B cell (primary cell): ENCODE results near the gene TOB2. TPM values are rescaled to one million over a fixed set of nuclear protein-coding genes. Genes with fewer than 3 reads are reported as not detected.

ENCODE experiments used
- ATAC-seq: fragments of 200-7000 bp; cut with Tn5 transposase; one replicate; pipeline ENCODE4 v1.10.0; 2021; ENCODE audit warnings: low read depth, mild to moderate bottlenecking, moderate number of reproducible peaks, moderate library complexity
- CTCF ChIA-PET: fragments of 350-600 bp; sonication (Branson Sonifier 250); formaldehyde crosslinking; loops from one replicate; lab custom pipeline; 2021; ENCODE audit warnings: antibody characterized with exemption, inconsistent platforms; lab: Charles Lee
- POLR2A ChIA-PET: fragments of 350-600 bp; sonication (Branson Sonifier 250); formaldehyde crosslinking; loops from one replicate; lab custom pipeline; 2021; ENCODE audit warnings: antibody characterized with exemption; lab: Charles Lee
- DNase-seq: peaks from one replicate; pipeline ENCODE4 v3.0.0; 2013
- H2AFZ ChIP-seq: 2 replicates; pipeline ENCODE4 v1.6.1; 2012; ENCODE audit warnings: mild to moderate bottlenecking, low read depth, low read length; ENCODE audit not compliant: insufficient read depth, poor library complexity, severe bottlenecking
- H3K27ac ChIP-seq, 2 donors: 1 replicate in 1 of 2; 2 replicates in 1 of 2; pipeline ENCODE4 v1.5.1; 2012 to 2013; ENCODE audit warnings: low read length in 2 of 2, mild to moderate bottlenecking in 2 of 2, moderate library complexity in 1 of 2
- H3K27me3 ChIP-seq, 4 experiments: fragments of 200-600 bp in 1 of 4; sonication (generic) in 1 of 4; replicated peaks in 1 of 4; 1 replicate in 2 of 4; 2 replicates in 2 of 4; pipeline versions ENCODE4 v1.6.1 to v1.7.0; 2013 to 2016; ENCODE audit warnings: low read length in 3 of 4, mild to moderate bottlenecking in 2 of 4, mixed read lengths in 1 of 4, moderate library complexity in 1 of 4; ENCODE audit not compliant: insufficient read depth in 4 of 4, control insufficient read depth in 3 of 4; ENCODE audit errors: control extremely low read depth in 1 of 4
- H3K36me3 ChIP-seq, 2 experiments: replicated peaks in 1 of 2; 1 replicate in 1 of 2; 2 replicates in 1 of 2; pipeline versions ENCODE4 v1.6.1 to v1.7.1; 2013; ENCODE audit warnings: low read length in 1 of 2; ENCODE audit not compliant: insufficient read depth in 2 of 2, control insufficient read depth in 1 of 2; ENCODE audit errors: control extremely low read depth in 1 of 2, extremely low read depth in 1 of 2
- H3K4me1 ChIP-seq, 2 donors: fragments of 200-600 bp in 1 of 2; sonication (generic) in 1 of 2; 1 replicate in 1 of 2; 2 replicates in 1 of 2; pipeline versions ENCODE4 v1.5.1 to v1.6.1; 2013 to 2017; ENCODE audit warnings: low read length in 2 of 2; ENCODE audit not compliant: control insufficient read depth in 2 of 2, insufficient read depth in 2 of 2
- H3K4me2 ChIP-seq: replicated peaks from 2 replicates; pipeline ENCODE3; 2012; ENCODE audit warnings: mild to moderate bottlenecking, low read depth, low read length; ENCODE audit not compliant: poor library complexity, severe bottlenecking
- H3K4me3 ChIP-seq, 5 experiments: fragments of 200-600 bp in 1 of 5; sonication (generic) in 1 of 5; 1 replicate in 3 of 5; 2 replicates in 2 of 5; pipeline versions ENCODE4 v1.5.1 to v1.7.0; 2011 to 2016; ENCODE audit warnings: low read length in 4 of 5, mild to moderate bottlenecking in 4 of 5, low read depth in 2 of 5, control low read depth in 1 of 5, moderate library complexity in 1 of 5; ENCODE audit not compliant: insufficient read depth in 1 of 5; ENCODE audit errors: control extremely low read depth in 1 of 5, extremely low read depth in 1 of 5
- H3K79me2 ChIP-seq: fragments of 200-600 bp; sonication (generic); one replicate; pipeline ENCODE4 v1.6.0; 2016; ENCODE audit warnings: low read length; ENCODE audit not compliant: control insufficient read depth, insufficient read depth
- H3K9ac ChIP-seq: fragments of 200-600 bp; sonication (generic); 2 replicates; pipeline ENCODE4 v1.6.1; 2017; ENCODE audit warnings: mild to moderate bottlenecking, low read length, moderate library complexity
- H3K9me3 ChIP-seq, 3 donors: one replicate each; pipeline versions ENCODE4 v1.6.1 to v1.7.1; 2013; ENCODE audit warnings: low read length in 2 of 3; ENCODE audit not compliant: control insufficient read depth in 2 of 3, insufficient read depth in 1 of 3; ENCODE audit errors: control extremely low read depth in 1 of 3
- H4K20me1 ChIP-seq: 2 replicates; pipeline ENCODE4 v1.6.0; 2012; ENCODE audit warnings: mild to moderate bottlenecking, low read length; ENCODE audit not compliant: insufficient read depth, control insufficient read depth, poor library complexity, severe bottlenecking
- H3K27ac Mint-ChIP-seq: one replicate; pipeline ENCODE4 v1.8.0; 2021; ENCODE audit warnings: mixed read lengths
- H3K27me3 Mint-ChIP-seq: one replicate; pipeline ENCODE4 v1.8.0; 2021; ENCODE audit warnings: mixed read lengths
- H3K4me1 Mint-ChIP-seq: one replicate; pipeline ENCODE4 v1.8.0; 2021; ENCODE audit warnings: mixed read lengths
- H3K4me3 Mint-ChIP-seq: one replicate; pipeline ENCODE4 v1.8.0; 2021; ENCODE audit warnings: mixed read lengths
- H3K9me3 Mint-ChIP-seq: one replicate; pipeline ENCODE4 v1.8.0; 2022; ENCODE audit warnings: mixed read lengths; ENCODE audit not compliant: insufficient read depth
- EZH2 ChIP-seq: IDR thresholded peaks from 2 replicates; pipeline ENCODE4 v1.6.1; 2012; ENCODE audit warnings: borderline replicate concordance, low read depth, mild to moderate bottlenecking, moderate library complexity, low read length; ENCODE audit not compliant: insufficient read depth, poor library complexity, severe bottlenecking
- WGBS: methylation state at CpG from one replicate; pipeline ENCODE4 v1.1.5; 2013; ENCODE audit warnings: missing lambda C conversion rate; ENCODE audit not compliant: insufficient coverage; 5-methylcytosine and 5-hydroxymethylcytosine counted together
- intact Hi-C: fragments of 100-400 bp; cut with micrococcal nuclease; formaldehyde crosslinking; loops from one replicate; pipeline ENCODE4 v1.10.0; 2022
- polyA plus RNA-seq: library from polyadenylated mRNA; depleted of rRNA; stranded (reverse); fragments of >200 nt; gene quantifications from 2 replicates; pipeline ENCODE4 v1.2.3, GENCODE V29; 2012
- total RNA-seq, 2 donors: library from RNA; stranded (reverse); fragments of 120-200 nt in 1 of 2; gene quantifications; 1 replicate in 1 of 2; 2 replicates in 1 of 2; pipeline versions ENCODE4 v1.2.3 to v1.2.4, GENCODE V29; 2013 to 2022
- TF ChIP-seq, protein P1 (sequence below): fragments of 200-600 bp; IDR thresholded peaks from one replicate; pipeline ENCODE4 v1.8.0; 2022; ENCODE audit warnings: antibody characterized with exemption, mild to moderate bottlenecking

TOB2 gene
- total and polyA plus RNA-seq, 2 donors (not counting 1 experiment from before 2014, with no cell fraction given) = 40.4 to 56.0 TPM

- TF ChIP-seq, protein P1, sequence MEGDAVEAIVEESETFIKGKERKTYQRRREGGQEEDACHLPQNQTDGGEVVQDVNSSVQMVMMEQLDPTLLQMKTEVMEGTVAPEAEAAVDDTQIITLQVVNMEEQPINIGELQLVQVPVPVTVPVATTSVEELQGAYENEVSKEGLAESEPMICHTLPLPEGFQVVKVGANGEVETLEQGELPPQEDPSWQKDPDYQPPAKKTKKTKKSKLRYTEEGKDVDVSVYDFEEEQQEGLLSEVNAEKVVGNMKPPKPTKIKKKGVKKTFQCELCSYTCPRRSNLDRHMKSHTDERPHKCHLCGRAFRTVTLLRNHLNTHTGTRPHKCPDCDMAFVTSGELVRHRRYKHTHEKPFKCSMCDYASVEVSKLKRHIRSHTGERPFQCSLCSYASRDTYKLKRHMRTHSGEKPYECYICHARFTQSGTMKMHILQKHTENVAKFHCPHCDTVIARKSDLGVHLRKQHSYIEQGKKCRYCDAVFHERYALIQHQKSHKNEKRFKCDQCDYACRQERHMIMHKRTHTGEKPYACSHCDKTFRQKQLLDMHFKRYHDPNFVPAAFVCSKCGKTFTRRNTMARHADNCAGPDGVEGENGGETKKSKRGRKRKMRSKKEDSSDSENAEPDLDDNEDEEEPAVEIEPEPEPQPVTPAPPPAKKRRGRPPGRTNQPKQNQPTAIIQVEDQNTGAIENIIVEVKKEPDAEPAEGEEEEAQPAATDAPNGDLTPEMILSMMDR = no peak
- no peak for TF ChIP-seq EZH2
- under 1% methylated on average over 61 of the region's 63 CpGs for WGBS
- Histone ChIP-seq H3K9ac (peak overlapping the region; percentile 85), H3K27ac (peak overlapping the region; percentile 97 to 98), H4K20me1 (peaks cover 27% of the 10 kb centered on the region), H2AFZ (peak overlapping the region; percentile 68), H3K79me2 (peaks cover 40% of the 10 kb centered on the region), H3K4me1 (peaks cover 8 to 25% of the 10 kb centered on the region in 2 donors), H3K4me2 (peak overlapping the region; percentile 92), H3K27me3 (no peaks in the 10 kb centered on the region), H3K4me3 (peak overlapping the region; percentile 90 to 99 (median 97)), H3K36me3 (no peaks in the 10 kb centered on the region), H3K9me3 (no peaks in the 10 kb centered on the region)
- ChIA-PET CTCF (interaction anchor here (0.7 to 6.3 kb wide), 8 partner anchors 21 to 80 kb away, joined by 3 to 41 read pairs (median 8); partner anchors contain the start of genes ACO2 and PHF5A), POLR2A (interaction anchor here (0.6 to 6.9 kb wide), 15 partner anchors 19 to 497 kb away, joined by 3 to 88 read pairs (median 6); partner anchors contain the start of genes ACO2, CCDC134, PHF5A and TEF)
- peak overlapping the region; percentile 99 for H3K4me3 Mint-ChIP-seq
- peak overlapping the region; percentile 94 for H3K27ac Mint-ChIP-seq
- no peaks in the 10 kb centered on the region for H3K9me3 Mint-ChIP-seq
- no peaks in the 10 kb centered on the region for H3K27me3 Mint-ChIP-seq
- ATAC-seq (peak; percentile 5), DNase-seq (no peak)
- H3K4me1 Mint-ChIP-seq = peaks cover 32% of the 10 kb centered on the region
- intact Hi-C loops = loop anchor here (1.0 to 10.0 kb wide), 5 partner anchors 22 to 593 kb away; partner anchors contain the start of genes ACO2, DESI1, ST13 and XPNPEP3
These were observed 1.0 kb upstream of the TOB2 start for GRCh38 chr22:41447435-41448188.
